T-helper 1 cell (primary cell): ENCODE measurements around the gene PBX3.
A peak's percentile ranks its signal among the peaks of the same experiment; 100 is the strongest.
"Not testable (repeated sequence)": the region's sequence is repeated elsewhere in the genome, so short reads cannot be mapped to it uniquely, and the experiment has no call there.

Experiments used
- DNase-seq, 5 donors: peaks; one replicate each; pipeline ENCODE4 v3.0.0-alpha.2; 2012 to 2020

The PBX3 gene

GRCh38 chr9:125779220-125779565 lies 32.0 kb downstream of the PBX3 start:
- not testable (repeated sequence) for DNase-seq

- no peak for DNase-seq
These were observed 35.5 kb downstream of the PBX3 start for GRCh38 chr9:125782718-125783117.

- DNase-seq: no peak
These were observed 37.3 kb downstream of the PBX3 start for GRCh38 chr9:125784286-125785049.

GRCh38 chr9:125785248-125785751 lies 38.1 kb downstream of the PBX3 start:
- no peak for DNase-seq

- DNase-seq: no peak
These were observed 40.5 kb downstream of the PBX3 start for GRCh38 chr9:125787715-125788114.

GRCh38 chr9:125789196-125789595 lies 42.0 kb downstream of the PBX3 start:
- DNase-seq: no peak

GRCh38 chr9:125794708-125795107 lies 47.5 kb downstream of the PBX3 start:
- DNase-seq: no peak

GRCh38 chr9:125795970-125796596 lies 48.9 kb downstream of the PBX3 start:
- no peak for DNase-seq

GRCh38 chr9:125797930-125798329 lies 50.8 kb downstream of the PBX3 start:
- no peak for DNase-seq

- DNase-seq: no peak
These were observed 56.4 kb downstream of the PBX3 start for GRCh38 chr9:125803526-125803925.

GRCh38 chr9:125805057-125805456 lies 57.9 kb downstream of the PBX3 start:
- DNase-seq: no peak

- DNase-seq: no peak
These were observed 58.4 kb downstream of the PBX3 start for GRCh38 chr9:125805586-125805985.

GRCh38 chr9:125807079-125807478 lies 59.9 kb downstream of the PBX3 start:
- DNase-seq: no peak

- no peak for DNase-seq
These were observed 63.0 kb downstream of the PBX3 start for GRCh38 chr9:125810161-125810560.

- no peak for DNase-seq
These were observed 63.8 kb downstream of the PBX3 start for GRCh38 chr9:125811002-125811401.

GRCh38 chr9:125812403-125812802 lies 65.2 kb downstream of the PBX3 start:
- DNase-seq: no peak

GRCh38 chr9:125815568-125815967 lies 68.4 kb downstream of the PBX3 start:
- no peak for DNase-seq

GRCh38 chr9:125816321-125816720 lies 69.1 kb downstream of the PBX3 start:
- no peak for DNase-seq

GRCh38 chr9:125820100-125820804 lies 73.1 kb downstream of the PBX3 start:
- no peak for DNase-seq

GRCh38 chr9:125821078-125821477 lies 73.9 kb downstream of the PBX3 start:
- DNase-seq: no peak

- DNase-seq: no peak
These were observed 75.0 kb downstream of the PBX3 start for GRCh38 chr9:125822160-125822559.

GRCh38 chr9:125822902-125823301 lies 75.7 kb downstream of the PBX3 start:
- DNase-seq: no peak

- DNase-seq: peak in 2 of 5 donors; percentile 17 to 59
These were observed 76.8 kb downstream of the PBX3 start for GRCh38 chr9:125823874-125824406.
